ENCODE data around the gene CD163L1. TPM values are rescaled to one million over a fixed set of nuclear protein-coding genes. Genes with fewer than 3 reads are reported as not detected.

Gene CD163L1
- polyA plus RNA-seq, 1 donor (not counting 4 experiments of a cell fraction or from before 2014, with no cell fraction given) = 0.62 TPM

DNA sequence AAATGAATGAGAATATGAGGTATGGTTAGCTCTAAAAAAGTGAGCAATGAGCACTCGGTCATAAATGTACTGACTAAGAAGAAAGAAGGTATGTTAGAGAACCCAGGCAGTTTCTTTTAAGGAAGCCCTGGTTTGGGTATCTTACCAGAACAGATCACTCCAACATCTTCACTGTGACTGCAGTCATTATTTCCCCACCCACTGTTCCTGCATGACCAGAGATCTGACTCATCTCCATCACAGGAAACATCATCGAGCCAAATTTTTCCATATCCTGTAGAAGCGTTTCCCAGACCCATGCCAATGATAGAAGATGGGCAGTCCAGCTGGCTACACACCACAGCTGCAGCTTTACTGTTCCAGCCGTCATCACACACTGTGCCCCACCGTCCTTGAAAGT is 48.0 kb downstream of the CD163L1 start:
- no peak for DNase-seq (ENCODE audit: low read depth, low spot score)
- dilution Hi-C loops (cut with MboI; ENCODE audit: extremely low pct_ligation_motif_present, low sequenced_read_pairs) = no loop called here
- Histone ChIP-seq H3K4me2 (ENCODE audit: control insufficient read depth, extremely low read depth, insufficient read depth, low read depth, low read length) (no peak overlapping the region), H3K4me1 (ENCODE audit: control insufficient read depth, extremely low read depth, insufficient read depth, low read length) (no peaks in the 10 kb centered on the region), H3K9ac (ENCODE audit: control insufficient read depth, extremely low read depth, insufficient read depth, low read length) (no peak overlapping the region), H3K79me2 (ENCODE audit: control insufficient read depth, insufficient read depth, low read length) (no peaks in the 10 kb centered on the region), H3K9me3 (ENCODE audit: control insufficient read depth, low read depth, low read length) (no peaks in the 10 kb centered on the region), H2AFZ (ENCODE audit: control insufficient read depth, low read length) (no peak overlapping the region), H3K27ac (ENCODE audit: control insufficient read depth, insufficient read depth, low read length) (no peak overlapping the region), H3K4me3 (ENCODE audit: control insufficient read depth in 2 of 3, extremely low read depth in 1 of 3, insufficient read depth in 2 of 3, low read depth in 1 of 3, low read length in 3 of 3) (no peak overlapping the region), H3K36me3 (ENCODE audit: control insufficient read depth in 2 of 2, extremely low read depth in 1 of 2, insufficient read depth in 2 of 2, low read length in 2 of 2) (no peaks in the 10 kb centered on the region), H3K9me1 (ENCODE audit: control insufficient read depth, extremely low read depth, insufficient read depth, low read length) (no peaks in the 10 kb centered on the region), H4K20me1 (ENCODE audit: control insufficient read depth, extremely low read depth, insufficient read depth, low read length) (no peaks in the 10 kb centered on the region), H3K27me3 (ENCODE audit: control insufficient read depth, extremely low read depth, insufficient read depth, low read length) (no peaks in the 10 kb centered on the region)
- peak; percentile 39 for FAIRE-seq
- TF ChIP-seq, protein P1, sequence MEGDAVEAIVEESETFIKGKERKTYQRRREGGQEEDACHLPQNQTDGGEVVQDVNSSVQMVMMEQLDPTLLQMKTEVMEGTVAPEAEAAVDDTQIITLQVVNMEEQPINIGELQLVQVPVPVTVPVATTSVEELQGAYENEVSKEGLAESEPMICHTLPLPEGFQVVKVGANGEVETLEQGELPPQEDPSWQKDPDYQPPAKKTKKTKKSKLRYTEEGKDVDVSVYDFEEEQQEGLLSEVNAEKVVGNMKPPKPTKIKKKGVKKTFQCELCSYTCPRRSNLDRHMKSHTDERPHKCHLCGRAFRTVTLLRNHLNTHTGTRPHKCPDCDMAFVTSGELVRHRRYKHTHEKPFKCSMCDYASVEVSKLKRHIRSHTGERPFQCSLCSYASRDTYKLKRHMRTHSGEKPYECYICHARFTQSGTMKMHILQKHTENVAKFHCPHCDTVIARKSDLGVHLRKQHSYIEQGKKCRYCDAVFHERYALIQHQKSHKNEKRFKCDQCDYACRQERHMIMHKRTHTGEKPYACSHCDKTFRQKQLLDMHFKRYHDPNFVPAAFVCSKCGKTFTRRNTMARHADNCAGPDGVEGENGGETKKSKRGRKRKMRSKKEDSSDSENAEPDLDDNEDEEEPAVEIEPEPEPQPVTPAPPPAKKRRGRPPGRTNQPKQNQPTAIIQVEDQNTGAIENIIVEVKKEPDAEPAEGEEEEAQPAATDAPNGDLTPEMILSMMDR (optimal IDR thresholded peaks at IDR 0.05 in 1 of 3, IDR thresholded peaks at IDR 0.05 in 1 of 3, conservative IDR thresholded peaks at IDR 0.05 in 1 of 3; ENCODE audit: extremely low read depth in 1 of 3, insufficient read depth in 2 of 3, low read length in 3 of 3) = no peak
- no peak for TF ChIP-seq EZH2 (IDR thresholded peaks at IDR 0.05; ENCODE audit: low read length)

DNA sequence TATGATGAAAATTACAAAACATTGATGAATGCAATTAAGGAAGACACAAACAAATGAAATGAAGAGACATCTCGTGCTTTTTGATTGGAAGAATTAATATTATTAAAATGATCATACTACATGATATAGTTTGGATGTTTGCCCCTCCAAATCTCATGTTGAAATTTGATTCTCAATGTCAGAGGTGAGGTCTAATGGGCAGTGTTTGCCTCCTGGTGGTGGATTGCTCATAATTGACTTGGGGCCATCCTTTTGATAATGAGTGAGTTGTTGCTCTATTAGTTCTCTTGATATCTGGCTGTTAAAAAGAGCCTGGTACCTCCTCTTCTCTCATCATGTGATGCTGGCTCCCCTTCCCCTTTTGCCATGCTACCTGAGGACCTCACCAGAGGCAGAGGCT is 56.7 kb downstream of the CD163L1 start:
- H3K27me3 ChIP-seq (ENCODE audit: control insufficient read depth, extremely low read depth, insufficient read depth, low read length) = no peaks in the 10 kb centered on the region
- no peak overlapping the region for H3K9ac ChIP-seq (ENCODE audit: control insufficient read depth, extremely low read depth, insufficient read depth, low read length)
- H4K20me1 ChIP-seq (ENCODE audit: control insufficient read depth, extremely low read depth, insufficient read depth, low read length) = no peaks in the 10 kb centered on the region
- H3K27ac ChIP-seq (ENCODE audit: control insufficient read depth, insufficient read depth, low read length) = no peak overlapping the region
- FAIRE-seq (no peak), DNase-seq (ENCODE audit: low read depth, low spot score) (no peak)
- no peaks in the 10 kb centered on the region for H3K9me1 ChIP-seq (ENCODE audit: control insufficient read depth, extremely low read depth, insufficient read depth, low read length)
- no peak overlapping the region for H2AFZ ChIP-seq (ENCODE audit: control insufficient read depth, low read length)
- H3K4me2 ChIP-seq (ENCODE audit: control insufficient read depth, extremely low read depth, insufficient read depth, low read depth, low read length) = no peak overlapping the region
- TF ChIP-seq EZH2 (IDR thresholded peaks at IDR 0.05; ENCODE audit: low read length) = no peak
- TF ChIP-seq, protein P1 (optimal IDR thresholded peaks at IDR 0.05 in 1 of 3, IDR thresholded peaks at IDR 0.05 in 1 of 3, conservative IDR thresholded peaks at IDR 0.05 in 1 of 3; ENCODE audit: extremely low read depth in 1 of 3, insufficient read depth in 2 of 3, low read length in 3 of 3) = peak in 2 of 3 experiments; percentile 4 to 8
- dilution Hi-C loops (cut with MboI; ENCODE audit: extremely low pct_ligation_motif_present, low sequenced_read_pairs) = no loop called here
- no peaks in the 10 kb centered on the region for H3K9me3 ChIP-seq (ENCODE audit: control insufficient read depth, low read depth, low read length)
- no peaks in the 10 kb centered on the region for H3K36me3 ChIP-seq (ENCODE audit: control insufficient read depth in 2 of 2, extremely low read depth in 1 of 2, insufficient read depth in 2 of 2, low read length in 2 of 2)
- H3K4me1 ChIP-seq (ENCODE audit: control insufficient read depth, extremely low read depth, insufficient read depth, low read length) = no peaks in the 10 kb centered on the region
- no peak overlapping the region for H3K4me3 ChIP-seq (ENCODE audit: control insufficient read depth in 2 of 3, extremely low read depth in 1 of 3, insufficient read depth in 2 of 3, low read depth in 1 of 3, low read length in 3 of 3)
- H3K79me2 ChIP-seq (ENCODE audit: control insufficient read depth, insufficient read depth, low read length) = no peaks in the 10 kb centered on the region

Data from keratinocyte (primary cell).